ENCODE measurements around the gene MIA2.

- TF ChIP-seq POLR2A (IDR thresholded peaks at IDR 0.05; ENCODE audit: low read depth, low read length) (no peak), POLR2AphosphoS5 (IDR thresholded peaks at IDR 0.05; ENCODE audit: low read depth, low read length) (no peak)
Observed at GRCh38 chr14:39398382-39398781, 164.7 kb downstream of the MIA2 start.

All from GM12892 (cell line).